K562 (cell line): Measurements from ENCODE around the gene ICE2. TPM values are rescaled to one million over a fixed set of nuclear protein-coding genes. Genes with fewer than 3 reads are reported as not detected.
"Not testable (repeated sequence)": the region's sequence is repeated elsewhere in the genome, so short reads cannot be mapped to it uniquely, and the experiment has no call there.

ENCODE experiments used
- ATAC-seq: fragments of 200-7000 bp; cut with Tn5 transposase; 3 replicates; pipeline ENCODE4 v1.9.1; 2020; ENCODE audit warnings: moderate library complexity
- BruUV-seq: library from RNA; stranded (reverse); fragments of 400-500 nt; replicated peaks from 2 replicates; lab custom pipeline; 2021; lab: Mats Ljungman, UMichigan
- CTCF ChIA-PET: fragments of 300-600 bp; formaldehyde crosslinking; extraction: SDS; loops from one replicate; lab custom pipeline; 2021; ENCODE audit warnings: low intra/inter-chr PET ratio; lab: Yijun Ruan, JAX
- POLR2A ChIA-PET: fragments of 300-600, 350-650 bp; sonication (Branson Sonifier 250); formaldehyde crosslinking; extraction: SDS; loops from one replicate; lab custom pipeline; 2021; ENCODE audit warnings: antibody characterized with exemption, inconsistent platforms; lab: Yijun Ruan, JAX
- DNase-seq, 4 experiments: peaks; one replicate each; pipeline versions ENCODE4 v3.0.0 to v3.0.0-alpha.2; 2011 to 2018; ENCODE audit warnings: low spot score in 3 of 4, mixed read lengths in 3 of 4; ENCODE audit errors: extremely low read depth in 1 of 4
- FAIRE-seq: peaks from 2 replicates; lab custom pipeline; 2011; peaks lifted over from hg19 to GRCh38; lab: Jason Lieb, UNC
- H2AFZ ChIP-seq: 2 replicates; pipeline ENCODE4 v1.6.0; 2011; ENCODE audit warnings: low read depth, low read length, control low read depth, inconsistent platforms
- H3K27ac ChIP-seq: fragments of 200-600 bp; 3 replicates; pipeline ENCODE4 v1.8.0; 2011; ENCODE audit warnings: low read depth, mild to moderate bottlenecking, control low read depth, inconsistent platforms, low read length, moderate library complexity, mixed read lengths; ENCODE audit errors: extremely low read depth
- H3K27me3 ChIP-seq, 2 experiments: fragments of 300-600 bp in 1 of 2; 2 replicates in 1 of 2; 3 replicates in 1 of 2; pipeline versions ENCODE4 v1.6.0 to v1.8.0; 2011; ENCODE audit warnings: inconsistent platforms in 2 of 2, low read length in 2 of 2, mild to moderate bottlenecking in 1 of 2, mixed read lengths in 1 of 2, moderate library complexity in 1 of 2; ENCODE audit not compliant: control insufficient read depth in 2 of 2, insufficient read depth in 2 of 2
- H3K36me3 ChIP-seq: fragments of 300-600 bp; 3 replicates; pipeline ENCODE4 v1.8.0; 2011; ENCODE audit warnings: mild to moderate bottlenecking, low read length, inconsistent platforms; ENCODE audit not compliant: control insufficient read depth, insufficient read depth
- H3K4me1 ChIP-seq, 2 experiments: fragments of 200-600 bp in 1 of 2; replicated peaks in 1 of 2; 2 replicates in 1 of 2; 3 replicates in 1 of 2; pipeline versions ENCODE4 v1.5.1 to v1.8.0; 2011; ENCODE audit warnings: inconsistent platforms in 2 of 2, low read length in 2 of 2, mild to moderate bottlenecking in 1 of 2, mixed read lengths in 1 of 2, moderate library complexity in 1 of 2; ENCODE audit not compliant: control insufficient read depth in 2 of 2, insufficient read depth in 2 of 2
- H3K4me2 ChIP-seq: 2 replicates; pipeline ENCODE4 v1.6.1; 2011; ENCODE audit warnings: low read length, control low read depth, inconsistent platforms, mixed read lengths; ENCODE audit not compliant: insufficient read depth
- H3K4me3 ChIP-seq: fragments of 200-600 bp; sonication (generic), shearing (Covaris generic); 2 replicates; pipeline ENCODE4 v1.5.1; 2016; ENCODE audit warnings: control low read depth, inconsistent platforms
- H3K79me2 ChIP-seq: fragments of 200-600 bp; 3 replicates; pipeline ENCODE4 v1.8.0; 2011; ENCODE audit warnings: low read length, inconsistent platforms; ENCODE audit not compliant: control insufficient read depth, insufficient read depth
- H3K9ac ChIP-seq, 2 experiments: 2 replicates each; pipeline versions ENCODE4 v1.6.0 to v1.6.1; 2011; ENCODE audit warnings: low read depth in 2 of 2, low read length in 2 of 2, control low read depth in 1 of 2, inconsistent platforms in 1 of 2, mild to moderate bottlenecking in 1 of 2, mixed read lengths in 1 of 2; ENCODE audit not compliant: insufficient read depth in 1 of 2
- H3K9me1 ChIP-seq: one replicate; pipeline ENCODE4 v1.6.0; 2011; ENCODE audit warnings: inconsistent platforms, mild to moderate bottlenecking, low read length, moderate library complexity; ENCODE audit not compliant: control insufficient read depth, insufficient read depth
- H3K9me3 ChIP-seq: replicated peaks from 2 replicates; pipeline ENCODE4 v1.5.1; 2011; ENCODE audit warnings: low read depth, low read length, inconsistent platforms; ENCODE audit not compliant: control insufficient read depth, insufficient read depth
- H4K20me1 ChIP-seq: replicated peaks from 2 replicates; pipeline ENCODE4 v1.6.1; 2011; ENCODE audit warnings: low read length, inconsistent platforms, mixed read lengths; ENCODE audit not compliant: control insufficient read depth, insufficient read depth
- BCL6 ChIP-seq: fragments of 250-450 bp; sonication (Bioruptor Pico); IDR thresholded peaks from 2 replicates; pipeline ENCODE4 v1.4.0; 2020
- CEBPG ChIP-seq, 3 experiments: fragments of 200-800 bp in 1 of 3; sonication (Bioruptor generic) in 1 of 3; sonication (generic) in 1 of 3; formaldehyde crosslinking in 1 of 3; IDR thresholded peaks in 2 of 3; conservative IDR thresholded peaks in 1 of 3; 2 replicates each; pipeline versions ENCODE4 v1.6.1 to v1.8.0; 2016 to 2022; ENCODE audit warnings: missing compliant biosample characterization in 2 of 3, missing genetic modification characterization in 2 of 3, mild to moderate bottlenecking in 1 of 3, missing genetic modification reagents in 1 of 3
- ELF1 ChIP-seq: fragments of 200-800 bp; sonication (Bioruptor generic); IDR thresholded peaks from 2 replicates; pipeline ENCODE4 v1.6.1; 2016; ENCODE audit warnings: missing genetic modification characterization, missing compliant biosample characterization
- FUS ChIP-seq: fragments of 200-400 bp; formaldehyde crosslinking; optimal IDR thresholded peaks from 2 replicates; pipeline ENCODE3; 2017; ENCODE audit warnings: low read depth, low read length
- KLF1 ChIP-seq: fragments of 450-650 bp; IDR thresholded peaks from 2 replicates; pipeline ENCODE4 v1.6.1; 2016; ENCODE audit warnings: missing genetic modification characterization, missing compliant biosample characterization
- RAD21 ChIP-seq, 2 experiments: fragments of 250-450 bp in 1 of 2; fragments of 450-650 bp in 1 of 2; sonication (Bioruptor Pico) in 1 of 2; formaldehyde crosslinking in 1 of 2; IDR thresholded peaks in 1 of 2; conservative IDR thresholded peaks in 1 of 2; 2 replicates each; pipeline versions ENCODE4 v1.4.0 to v1.8.0; 2020 to 2022; ENCODE audit warnings: mild to moderate bottlenecking in 2 of 2, moderate library complexity in 1 of 2
- SPI1 ChIP-seq: IDR thresholded peaks from 2 replicates; pipeline ENCODE4 v1.6.1; 2011; ENCODE audit warnings: low read depth, low read length, control low read depth, borderline replicate concordance
- SRF ChIP-seq, 2 experiments: fragments of 250-450, 450-650 bp in 1 of 2; sonication (Bioruptor Pico) in 1 of 2; sonication (generic) in 1 of 2; formaldehyde crosslinking; IDR thresholded peaks; 2 replicates each; pipeline versions ENCODE4 v1.5.0 to v1.5.1; 2020 to 2022; ENCODE audit warnings: mild to moderate bottlenecking in 1 of 2, missing genetic modification reagents in 1 of 2
- SUPT5H ChIP-seq: fragments of 450-650 bp; IDR thresholded peaks from 2 replicates; pipeline ENCODE4 v1.6.1; 2016
- ZNF668 ChIP-seq: fragments of 250-450 bp; sonication (Bioruptor Pico); IDR thresholded peaks from 2 replicates; pipeline ENCODE4 v1.8.0; 2022; ENCODE audit warnings: mild to moderate bottlenecking, inconsistent platforms
- WGBS: fragments of 100-300 bp; shearing (Covaris generic); methylation state at CpG from one replicate; pipeline ENCODE4 v1.1.6; 2016; ENCODE audit warnings: low coverage, mixed read lengths; ENCODE audit not compliant: insufficient coverage; ENCODE audit errors: missing lambda C conversion rate; 5-methylcytosine and 5-hydroxymethylcytosine counted together
- in situ Hi-C: fragments of 300-500 bp; cut with MboI; formaldehyde crosslinking; loops from 4 replicates; pipeline ENCODE4 v1.15.0; 2018; ENCODE audit warnings: inconsistent platforms, mixed read lengths
- intact Hi-C: fragments of 100-400 bp; cut with micrococcal nuclease; formaldehyde crosslinking; loops from 2 replicates; pipeline ENCODE4 v1.14.2; 2022
- polyA plus RNA-seq, 8 experiments: library from polyadenylated mRNA; depleted of rRNA in 4 of 8; stranded (reverse) in 5 of 8; unstranded in 3 of 8; fragments of >200 nt; fragmentation: Nextera tagmentation in 2 of 8; fragmentation: Illumina TruSeq in 1 of 8; extraction: Ambion mirVana in 2 of 8; extraction: Trizol in 1 of 8; gene quantifications; 2 replicates each; pipeline versions ENCODE4 v1.2.1 to v1.2.3, GENCODE V29; 2011 to 2014; ENCODE audit warnings: inconsistent platforms in 1 of 8, missing spikeins in 1 of 8
- total RNA-seq, 7 experiments: library from RNA; depleted of rRNA in 6 of 7; stranded (reverse); fragments of >200 nt in 6 of 7; fragmentation: Illumina TruSeq in 2 of 7; extraction: Trizol in 2 of 7; gene quantifications; 2 replicates each; pipeline versions ENCODE4 v1.2.1 to v1.2.3, GENCODE V29; 2011 to 2021; ENCODE audit warnings: low replicate concordance in 1 of 7

ICE2 gene
- total and polyA plus RNA-seq, 9 of the 15 experiments (the other 6 are each of a cell fraction or from before 2014, with no cell fraction given), result 21.8 to 87.9 (median 58.1) TPM

DNA sequence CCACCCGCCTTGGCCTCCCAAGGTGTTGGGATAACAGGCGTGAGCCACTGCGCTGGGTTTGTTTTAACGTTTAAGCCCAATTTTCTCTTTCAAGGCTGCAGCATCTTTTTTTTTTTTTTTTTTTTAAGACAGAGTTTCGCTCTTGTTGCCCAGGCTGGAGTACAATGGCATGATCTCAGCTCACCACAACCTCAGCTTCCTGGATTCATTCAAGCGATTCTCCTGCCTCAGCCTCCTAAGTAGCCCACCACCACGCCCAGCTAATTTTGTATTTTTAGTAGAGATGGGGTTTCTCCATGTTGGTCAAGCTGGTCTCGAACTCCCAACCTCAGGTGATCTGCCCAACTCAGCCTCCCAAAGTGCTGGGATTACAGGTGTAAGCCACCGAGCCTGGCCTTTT is 68.6 kb downstream of the ICE2 start:
- H3K4me2 ChIP-seq, H3K36me3 ChIP-seq, intact Hi-C loops, H3K9me1 ChIP-seq, DNase-seq, H3K27ac ChIP-seq, FAIRE-seq, H3K4me3 ChIP-seq, H3K4me1 ChIP-seq, H3K9me3 ChIP-seq, H3K79me2 ChIP-seq, H2AFZ ChIP-seq, H4K20me1 ChIP-seq, POLR2A ChIA-PET, H3K9ac ChIP-seq, in situ Hi-C loops, ATAC-seq, CTCF ChIA-PET, BruUV-seq, H3K27me3 ChIP-seq: not testable (repeated sequence)
- 70% methylated on average over 7 of the region's 9 CpGs for WGBS

GRCh38 chr15:60408463-60408981 is 70.4 kb downstream of the ICE2 start:
- in situ Hi-C loops (no loop called here), intact Hi-C loops (no loop called here)
- ATAC-seq (no peak), DNase-seq (no peak), FAIRE-seq (no peak)
- ChIA-PET POLR2A (interaction anchor here (0.6 to 1.2 kb wide), 3 partner anchors 9 to 12 kb away, joined by 3 to 4 read pairs (median 3); partner anchors contain the start of gene ANXA2), CTCF (no interaction called here)
- Histone ChIP-seq H3K4me3 (no peak overlapping the region), H3K36me3 (no peaks in the 10 kb centered on the region), H3K27me3 (no peaks in the 10 kb centered on the region), H3K4me2 (no peak overlapping the region), H2AFZ (no peak overlapping the region), H3K9me3 (no peaks in the 10 kb centered on the region), H3K9ac (no peak overlapping the region), H4K20me1 (no peaks in the 10 kb centered on the region), H3K79me2 (no peaks in the 10 kb centered on the region), H3K9me1 (no peaks in the 10 kb centered on the region), H3K4me1 (no peaks in the 10 kb centered on the region; a peak in 2 of 5 replicates), H3K27ac (no peak overlapping the region)
- no TSS peak for BruUV-seq
- peak; percentile 61; the same call in 1 of the 2 replicates for TF ChIP-seq CEBPG (CRISPR knock-in tag; IDR thresholded peaks at IDR 0.05)
- peak; percentile 85 to 93 for TF ChIP-seq CEBPG (tag; conservative IDR thresholded peaks at IDR 0.05 in 1 of 2, IDR thresholded peaks at IDR 0.05 in 1 of 2)
- no peak for TF ChIP-seq SRF (CRISPR knock-in tag; IDR thresholded peaks at IDR 0.05)
- 0 out of 2 replicates have a peak, but pooled peaks have one; percentile 33 for TF ChIP-seq ELF1
- TF ChIP-seq ZNF668 (CRISPR knock-in tag), result no peak
- TF ChIP-seq RAD21 (CRISPR knock-in tag; conservative IDR thresholded peaks at IDR 0.05 in 1 of 2, IDR thresholded peaks at IDR 0.05 in 1 of 2), result no peak
- TF ChIP-seq SPI1, result peak; percentile 31; the same call in 1 of the 2 replicates
- TF ChIP-seq BCL6, result no peak
- no peak for TF ChIP-seq SUPT5H
- no peak for TF ChIP-seq FUS
- no peak for TF ChIP-seq KLF1 (tag)
